HepG2 (cell line): ENCODE results near the gene PAX7. TPM values are rescaled to one million over a fixed set of nuclear protein-coding genes. Genes with fewer than 3 reads are reported as not detected.

Experiments
- ATAC-seq: fragments of 200-7000 bp; cut with Tn5 transposase; 3 replicates; pipeline ENCODE4 v1.9.1; 2020; ENCODE audit warnings: mild to moderate bottlenecking, moderate library complexity
- BruUV-seq: library from RNA; stranded (reverse); fragments of 400-500 nt; replicated peaks from 2 replicates; lab custom pipeline; 2021; lab: Mats Ljungman, UMichigan
- CTCF ChIA-PET: fragments of 300-600 bp; formaldehyde crosslinking; extraction: SDS; loops from one replicate; lab custom pipeline; 2021; ENCODE audit warnings: low total read pairs, inconsistent platforms, low intra/inter-chr PET ratio; lab: Yijun Ruan, JAX
- POLR2A ChIA-PET: fragments of 350-600 bp; sonication (Branson Sonifier 250); formaldehyde crosslinking; loops from one replicate; lab custom pipeline; 2020; ENCODE audit warnings: antibody characterized with exemption, inconsistent platforms; lab: Yijun Ruan, JAX
- DNase-seq: peaks from one replicate; pipeline ENCODE4 v3.0.0-alpha.2; 2015; ENCODE audit warnings: low spot score
- FAIRE-seq: peaks from 3 replicates; lab custom pipeline; 2011; peaks lifted over from hg19 to GRCh38; lab: Jason Lieb, UNC
- H2AFZ ChIP-seq: one replicate; pipeline ENCODE4 v1.6.1; 2011; ENCODE audit warnings: low read length, inconsistent platforms
- H3K27ac ChIP-seq: fragments of 300-600 bp; 3 replicates; pipeline ENCODE4 v1.8.0; 2011; ENCODE audit warnings: mixed run types, mild to moderate bottlenecking, mixed read lengths, low read length, inconsistent platforms; ENCODE audit not compliant: insufficient read depth; ENCODE audit errors: extremely low read length
- H3K27me3 ChIP-seq, 2 experiments: fragments of 200-600 bp in 1 of 2; 2 replicates in 1 of 2; 3 replicates in 1 of 2; pipeline versions ENCODE4 v1.6.0 to v1.8.0; 2011; ENCODE audit warnings: low read length in 2 of 2, mild to moderate bottlenecking in 2 of 2, moderate library complexity in 2 of 2, inconsistent platforms in 1 of 2; ENCODE audit not compliant: insufficient read depth in 2 of 2, control insufficient read depth in 1 of 2
- H3K36me3 ChIP-seq, 2 experiments: fragments of 200-600 bp in 1 of 2; replicated peaks in 1 of 2; 2 replicates in 1 of 2; 3 replicates in 1 of 2; pipeline versions ENCODE4 v1.5.1 to v1.8.0; 2011; ENCODE audit warnings: low read length in 2 of 2, inconsistent platforms in 1 of 2; ENCODE audit not compliant: insufficient read depth in 2 of 2, control insufficient read depth in 1 of 2
- H3K4me1 ChIP-seq: 2 replicates; pipeline ENCODE4 v1.5.1; 2012; ENCODE audit warnings: low read length, inconsistent platforms; ENCODE audit not compliant: insufficient read depth
- H3K4me2 ChIP-seq: 2 replicates; pipeline ENCODE4 v1.6.0; 2011; ENCODE audit warnings: low read depth, low read length, inconsistent platforms
- H3K4me3 ChIP-seq, 3 experiments: fragments of 200-600 bp in 1 of 3; sonication (generic), shearing (Covaris generic) in 1 of 3; replicated peaks in 1 of 3; 2 replicates each; pipeline ENCODE4 v1.5.1; 2011 to 2016; ENCODE audit warnings: low read length in 3 of 3, inconsistent platforms in 2 of 3, low read depth in 2 of 3, mild to moderate bottlenecking in 2 of 3, control low read depth in 1 of 3, mixed read lengths in 1 of 3; ENCODE audit not compliant: insufficient read depth in 1 of 3
- H3K79me2 ChIP-seq: one replicate; pipeline ENCODE4 v1.6.1; 2011; ENCODE audit warnings: low read length, inconsistent platforms; ENCODE audit not compliant: insufficient read depth
- H3K9ac ChIP-seq: 2 replicates; pipeline ENCODE4 v1.6.0; 2011; ENCODE audit warnings: mild to moderate bottlenecking, low read depth, low read length, inconsistent platforms; ENCODE audit not compliant: insufficient read depth
- H3K9me3 ChIP-seq: 2 replicates; pipeline ENCODE4 v1.5.1; 2012; ENCODE audit warnings: mild to moderate bottlenecking, low read length
- H4K20me1 ChIP-seq: 2 replicates; pipeline ENCODE4 v1.6.0; 2011; ENCODE audit warnings: inconsistent platforms, mild to moderate bottlenecking, low read length, moderate library complexity; ENCODE audit not compliant: insufficient read depth
- MTA3 ChIP-seq: sonication (generic); formaldehyde crosslinking; IDR thresholded peaks from 2 replicates; pipeline ENCODE4 v1.4.0; 2020; ENCODE audit warnings: missing genetic modification reagents
- NFYB ChIP-seq: sonication (generic); formaldehyde crosslinking; IDR thresholded peaks from 2 replicates; pipeline ENCODE4 v1.4.0; 2020; ENCODE audit warnings: missing genetic modification reagents
- SP5 ChIP-seq: IDR thresholded peaks from 2 replicates; pipeline ENCODE4 v1.6.1; 2016; ENCODE audit warnings: low read depth, borderline replicate concordance
- ZNF317 ChIP-seq: sonication (generic); formaldehyde crosslinking; IDR thresholded peaks from 2 replicates; pipeline ENCODE4 v1.5.0; 2020; ENCODE audit warnings: mild to moderate bottlenecking, missing genetic modification reagents
- WGBS: methylation state at CpG from one replicate; pipeline ENCODE4 v1.1.6; 2017; ENCODE audit warnings: low lambda C conversion rate; 5-methylcytosine and 5-hydroxymethylcytosine counted together
- in situ Hi-C: cut with HindIII; loops from 2 replicates; pipeline ENCODE4 v1.10.0; 2017; ENCODE audit warnings: low pct_unique_long_range_greater_than_20kb; ENCODE audit not compliant: extremely low pct_ligation_motif_present
- intact Hi-C: fragments of 100-400 bp; cut with micrococcal nuclease; formaldehyde crosslinking; loops from one replicate; pipeline ENCODE4 v1.10.0; 2022; ENCODE audit not compliant: unreplicated experiment
- polyA plus RNA-seq, 8 experiments: library from polyadenylated mRNA; depleted of rRNA in 3 of 8; stranded (reverse) in 7 of 8; unstranded in 1 of 8; fragments of >200 nt; fragmentation: Illumina TruSeq in 4 of 8; extraction: Trizol in 4 of 8; gene quantifications; 2 replicates each; pipeline versions ENCODE4 v1.2.1 to v1.2.3, GENCODE V29; 2011 to 2016; ENCODE audit warnings: low read depth in 4 of 8, missing spikeins in 1 of 8, mixed read lengths in 1 of 8; ENCODE audit not compliant: insufficient read depth in 1 of 8
- total RNA-seq, 5 experiments: library from RNA; depleted of rRNA; stranded (reverse); fragments of >200 nt; fragmentation: Illumina TruSeq; extraction: Trizol; gene quantifications; 2 replicates each; pipeline ENCODE4 v1.2.3, GENCODE V29; 2016; ENCODE audit warnings: low read depth in 1 of 5
- TF ChIP-seq, protein P1 (sequence below): sonication (generic); formaldehyde crosslinking; IDR thresholded peaks from 2 replicates; pipeline ENCODE4 v1.4.0; 2020; ENCODE audit warnings: mild to moderate bottlenecking, missing genetic modification reagents
- TF ChIP-seq, protein P2 (sequence below): conservative IDR thresholded peaks from 2 replicates; pipeline ENCODE4 v1.6.1; 2018; ENCODE audit warnings: missing genetic modification reagents
- TF ChIP-seq, protein P3 (sequence below): sonication (generic); formaldehyde crosslinking; IDR thresholded peaks from 2 replicates; pipeline ENCODE4 v1.4.0; 2020; ENCODE audit warnings: missing genetic modification reagents, borderline replicate concordance

The PAX7 gene
- total and polyA plus RNA-seq, 2 of the 13 experiments (the other 11 are each of a cell fraction or from before 2014, with no cell fraction given) = not detected

DNA sequence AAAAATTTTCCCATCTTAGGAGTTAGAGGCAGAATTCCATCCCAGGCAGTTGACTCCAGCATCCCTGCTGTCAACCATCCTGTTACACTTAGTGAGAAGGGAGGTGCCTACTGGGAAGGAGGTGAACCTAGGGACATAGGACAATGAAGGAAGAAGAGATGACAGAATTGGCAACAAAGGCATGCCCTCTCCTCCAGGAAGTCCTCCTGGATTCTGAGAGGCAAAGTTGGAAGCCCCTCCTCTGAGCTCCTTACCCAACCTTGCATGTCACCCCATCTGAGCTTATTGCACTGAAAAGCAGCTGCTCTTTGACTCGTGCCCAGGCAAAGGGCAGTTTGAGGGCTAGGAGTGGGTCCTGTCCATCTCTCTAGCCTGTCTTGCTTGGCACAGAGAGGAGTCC, 66.9 kb downstream of the PAX7 start:
- Histone ChIP-seq H3K4me2 (no peak overlapping the region), H4K20me1 (no peaks in the 10 kb centered on the region), H3K27me3 (peaks cover 4 to 53% of the 10 kb centered on the region in 2 experiments; a peak in 3 of 5 replicates), H3K4me3 (no peak overlapping the region), H3K9me3 (no peaks in the 10 kb centered on the region), H3K36me3 (no peaks in the 10 kb centered on the region), H3K9ac (no peak overlapping the region), H3K27ac (no peak overlapping the region), H3K4me1 (no peaks in the 10 kb centered on the region), H2AFZ (no peak overlapping the region), H3K79me2 (no peaks in the 10 kb centered on the region)
- intact Hi-C loops (no loop called here), in situ Hi-C loops (no loop called here)
- POLR2A ChIA-PET = no interaction called here
- DNase-seq = no peak
- TF ChIP-seq NFYB (CRISPR knock-in tag) = no peak
- TF ChIP-seq SP5 (CRISPR knock-in tag) = no peak
- no peak for TF ChIP-seq ZNF317 (CRISPR knock-in tag)
- TF ChIP-seq MTA3 (CRISPR knock-in tag) = no peak
- TF ChIP-seq, protein P1, sequence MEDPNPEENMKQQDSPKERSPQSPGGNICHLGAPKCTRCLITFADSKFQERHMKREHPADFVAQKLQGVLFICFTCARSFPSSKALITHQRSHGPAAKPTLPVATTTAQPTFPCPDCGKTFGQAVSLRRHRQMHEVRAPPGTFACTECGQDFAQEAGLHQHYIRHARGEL (CRISPR knock-in tag) = no peak
- TF ChIP-seq, protein P2, sequence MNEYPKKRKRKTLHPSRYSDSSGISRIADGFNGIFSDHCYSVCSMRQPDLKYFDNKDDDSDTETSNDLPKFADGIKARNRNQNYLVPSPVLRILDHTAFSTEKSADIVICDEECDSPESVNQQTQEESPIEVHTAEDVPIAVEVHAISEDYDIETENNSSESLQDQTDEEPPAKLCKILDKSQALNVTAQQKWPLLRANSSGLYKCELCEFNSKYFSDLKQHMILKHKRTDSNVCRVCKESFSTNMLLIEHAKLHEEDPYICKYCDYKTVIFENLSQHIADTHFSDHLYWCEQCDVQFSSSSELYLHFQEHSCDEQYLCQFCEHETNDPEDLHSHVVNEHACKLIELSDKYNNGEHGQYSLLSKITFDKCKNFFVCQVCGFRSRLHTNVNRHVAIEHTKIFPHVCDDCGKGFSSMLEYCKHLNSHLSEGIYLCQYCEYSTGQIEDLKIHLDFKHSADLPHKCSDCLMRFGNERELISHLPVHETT = no peak
- TF ChIP-seq, protein P3, sequence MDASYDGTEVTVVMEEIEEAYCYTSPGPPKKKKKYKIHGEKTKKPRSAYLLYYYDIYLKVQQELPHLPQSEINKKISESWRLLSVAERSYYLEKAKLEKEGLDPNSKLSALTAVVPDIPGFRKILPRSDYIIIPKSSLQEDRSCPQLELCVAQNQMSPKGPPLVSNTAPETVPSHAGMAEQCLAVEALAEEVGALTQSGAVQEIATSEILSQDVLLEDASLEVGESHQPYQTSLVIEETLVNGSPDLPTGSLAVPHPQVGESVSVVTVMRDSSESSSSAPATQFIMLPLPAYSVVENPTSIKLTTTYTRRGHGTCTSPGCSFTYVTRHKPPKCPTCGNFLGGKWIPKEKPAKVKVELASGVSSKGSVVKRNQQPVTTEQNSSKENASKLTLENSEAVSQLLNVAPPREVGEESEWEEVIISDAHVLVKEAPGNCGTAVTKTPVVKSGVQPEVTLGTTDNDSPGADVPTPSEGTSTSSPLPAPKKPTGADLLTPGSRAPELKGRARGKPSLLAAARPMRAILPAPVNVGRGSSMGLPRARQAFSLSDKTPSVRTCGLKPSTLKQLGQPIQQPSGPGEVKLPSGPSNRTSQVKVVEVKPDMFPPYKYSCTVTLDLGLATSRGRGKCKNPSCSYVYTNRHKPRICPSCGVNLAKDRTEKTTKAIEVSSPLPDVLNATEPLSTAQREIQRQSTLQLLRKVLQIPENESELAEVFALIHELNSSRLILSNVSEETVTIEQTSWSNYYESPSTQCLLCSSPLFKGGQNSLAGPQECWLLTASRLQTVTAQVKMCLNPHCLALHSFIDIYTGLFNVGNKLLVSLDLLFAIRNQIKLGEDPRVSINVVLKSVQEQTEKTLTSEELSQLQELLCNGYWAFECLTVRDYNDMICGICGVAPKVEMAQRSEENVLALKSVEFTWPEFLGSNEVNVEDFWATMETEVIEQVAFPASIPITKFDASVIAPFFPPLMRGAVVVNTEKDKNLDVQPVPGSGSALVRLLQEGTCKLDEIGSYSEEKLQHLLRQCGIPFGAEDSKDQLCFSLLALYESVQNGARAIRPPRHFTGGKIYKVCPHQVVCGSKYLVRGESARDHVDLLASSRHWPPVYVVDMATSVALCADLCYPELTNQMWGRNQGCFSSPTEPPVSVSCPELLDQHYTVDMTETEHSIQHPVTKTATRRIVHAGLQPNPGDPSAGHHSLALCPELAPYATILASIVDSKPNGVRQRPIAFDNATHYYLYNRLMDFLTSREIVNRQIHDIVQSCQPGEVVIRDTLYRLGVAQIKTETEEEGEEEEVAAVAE = no peak
- no peak for FAIRE-seq
- ATAC-seq = no peak
- CTCF ChIA-PET = no interaction called here
- no TSS peak for BruUV-seq
- WGBS = 0% methylated on average over 1 of the region's 1 CpG
